GM23248 (cell line): ENCODE results near the gene FAM204A. TPM values are rescaled to one million over a fixed set of nuclear protein-coding genes. Genes with fewer than 3 reads are reported as not detected.

Source experiments
- DNase-seq: peaks from one replicate; pipeline ENCODE4 v3.0.0-alpha.2; 2015
- H2AFZ ChIP-seq: fragments of 200-600 bp; sonication (generic); 2 replicates; pipeline ENCODE4 v1.6.1; 2016; ENCODE audit warnings: antibody characterized with exemption
- H3F3A ChIP-seq: fragments of 200-600 bp; sonication (generic); 2 replicates; pipeline ENCODE4 v1.6.1; 2016; ENCODE audit warnings: mild to moderate bottlenecking, antibody characterized with exemption, mixed run types; ENCODE audit not compliant: insufficient read depth
- H3K27ac ChIP-seq: fragments of 200-600 bp; sonication (generic); 2 replicates; pipeline ENCODE4 v1.5.1; 2016; ENCODE audit warnings: mild to moderate bottlenecking
- H3K27me3 ChIP-seq: fragments of 200-600 bp; sonication (generic); replicated peaks from 2 replicates; pipeline ENCODE4 v1.6.1; 2016; ENCODE audit warnings: mild to moderate bottlenecking; ENCODE audit not compliant: insufficient read depth
- H3K36me3 ChIP-seq: fragments of 200-600 bp; sonication (generic); 2 replicates; pipeline ENCODE4 v1.6.1; 2016; ENCODE audit warnings: low read depth, mild to moderate bottlenecking
- H3K4me1 ChIP-seq: fragments of 200-600 bp; sonication (generic); 2 replicates; pipeline ENCODE4 v1.6.1; 2016; ENCODE audit warnings: mild to moderate bottlenecking; ENCODE audit not compliant: insufficient read depth
- H3K4me2 ChIP-seq: fragments of 200-600 bp; sonication (generic); one replicate; pipeline ENCODE4 v1.6.1; 2016; ENCODE audit warnings: mild to moderate bottlenecking; ENCODE audit not compliant: unreplicated experiment
- H3K4me3 ChIP-seq: fragments of 200-600 bp; sonication (generic); 2 replicates; pipeline ENCODE4 v1.5.1; 2016; ENCODE audit warnings: mild to moderate bottlenecking
- H3K79me2 ChIP-seq: fragments of 200-600 bp; sonication (generic); 2 replicates; pipeline ENCODE4 v1.6.1; 2016; ENCODE audit warnings: mild to moderate bottlenecking; ENCODE audit not compliant: insufficient read depth
- H3K9ac ChIP-seq: fragments of 200-600 bp; sonication (generic); 2 replicates; pipeline ENCODE4 v1.6.1; 2016; ENCODE audit warnings: mild to moderate bottlenecking
- H3K9me2 ChIP-seq: fragments of 200-600 bp; sonication (generic); 2 replicates; pipeline ENCODE4 v1.6.1; 2016; ENCODE audit warnings: mixed run types, mild to moderate bottlenecking, moderate library complexity; ENCODE audit not compliant: insufficient read depth
- H3K9me3 ChIP-seq: fragments of 200-600 bp; sonication (generic); one replicate; pipeline ENCODE4 v1.6.1; 2017; ENCODE audit warnings: low read depth
- H4K20me1 ChIP-seq: fragments of 200-600 bp; sonication (generic); 2 replicates; pipeline ENCODE4 v1.6.0; 2016; ENCODE audit not compliant: insufficient read depth
- EZH2 ChIP-seq: fragments of 200-600 bp; sonication (generic); IDR thresholded peaks from 2 replicates; pipeline ENCODE4 v1.6.1; 2018; ENCODE audit warnings: antibody characterized with exemption, mild to moderate bottlenecking; ENCODE audit not compliant: insufficient read depth, poor library complexity, severe bottlenecking
- EZH2phosphoT487 ChIP-seq: fragments of 200-600 bp; sonication (generic); IDR thresholded peaks from 2 replicates; pipeline ENCODE4 v1.6.1; 2018; ENCODE audit warnings: antibody characterized with exemption, moderate library complexity, mild to moderate bottlenecking, low read depth; ENCODE audit not compliant: insufficient read depth
- WGBS, 2 experiments: methylation state at CpG; one replicate each; pipeline ENCODE4 v1.1.6; 2015 to 2017; ENCODE audit warnings: low lambda C conversion rate in 2 of 2, low coverage in 1 of 2; ENCODE audit errors: missing lambda C conversion rate in 2 of 2; 5-methylcytosine and 5-hydroxymethylcytosine counted together
- in situ Hi-C: fragments of 300-500 bp; cut with MboI; formaldehyde crosslinking; loops from 2 replicates; pipeline ENCODE4 v1.15.0; 2020
- polyA plus RNA-seq: library from polyadenylated mRNA; unstranded; fragments of >200 nt; fragmentation: Nextera tagmentation; extraction: Ambion mirVana; gene quantifications from 2 replicates; pipeline ENCODE4 v1.2.1, GENCODE V29; 2016
- total RNA-seq: library from RNA; depleted of rRNA; stranded (reverse); fragments of >200 nt; shearing (Covaris generic); gene quantifications from 2 replicates; pipeline ENCODE4 v1.2.3, GENCODE V29; 2014

Gene FAM204A
- total and polyA plus RNA-seq, 2 experiments from 2014 or later = 71.8 to 87.2 TPM

DNA sequence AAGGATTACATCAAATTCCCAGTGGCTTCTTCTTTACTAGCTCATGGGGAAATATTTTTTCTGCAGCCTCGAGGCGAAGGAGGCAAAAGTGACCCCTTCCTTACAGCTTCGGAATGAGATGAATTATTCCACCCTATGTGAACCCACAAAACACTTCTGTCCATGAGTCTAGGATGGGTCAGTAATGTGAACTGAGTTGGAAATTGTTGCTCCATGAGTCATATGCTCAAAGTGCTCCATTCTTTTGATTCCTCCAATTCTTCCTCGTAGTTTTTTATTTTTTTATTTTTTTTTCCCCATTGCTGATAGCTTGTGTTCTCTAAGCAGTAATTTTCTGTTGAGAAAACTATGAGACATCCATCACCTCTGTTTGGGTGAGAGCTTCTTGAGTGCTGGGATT, 31.7 kb upstream of the FAM204A start:
- no peak overlapping the region for H3K9ac ChIP-seq
- H4K20me1 ChIP-seq = no peaks in the 10 kb centered on the region
- peak overlapping the region; percentile 26; the same call in 1 of the 2 replicates for H3K4me3 ChIP-seq
- no peaks in the 10 kb centered on the region for H3K79me2 ChIP-seq
- peaks cover 15% of the 10 kb centered on the region for H3F3A ChIP-seq
- H2AFZ ChIP-seq = no peak overlapping the region
- H3K27ac ChIP-seq = peak overlapping the region; percentile 5; the same call in 1 of the 2 replicates
- peak overlapping the region; percentile 57 for H3K4me2 ChIP-seq
- TF ChIP-seq EZH2phosphoT487 (no peak), EZH2 (no peak)
- H3K4me1 ChIP-seq = peaks cover 20% of the 10 kb centered on the region
- peak; percentile 78 for DNase-seq
- no peaks in the 10 kb centered on the region for H3K9me3 ChIP-seq
- no peaks in the 10 kb centered on the region for H3K9me2 ChIP-seq
- H3K36me3 ChIP-seq = no peaks in the 10 kb centered on the region
- H3K27me3 ChIP-seq = 0 out of 2 replicates have a peak, but pooled peaks cover 4% of the 10 kb centered on the region
- in situ Hi-C loops = no loop called here
- 8 to 11% methylated on average over 4 of the region's 4 CpGs for WGBS, 2 experiments

DNA sequence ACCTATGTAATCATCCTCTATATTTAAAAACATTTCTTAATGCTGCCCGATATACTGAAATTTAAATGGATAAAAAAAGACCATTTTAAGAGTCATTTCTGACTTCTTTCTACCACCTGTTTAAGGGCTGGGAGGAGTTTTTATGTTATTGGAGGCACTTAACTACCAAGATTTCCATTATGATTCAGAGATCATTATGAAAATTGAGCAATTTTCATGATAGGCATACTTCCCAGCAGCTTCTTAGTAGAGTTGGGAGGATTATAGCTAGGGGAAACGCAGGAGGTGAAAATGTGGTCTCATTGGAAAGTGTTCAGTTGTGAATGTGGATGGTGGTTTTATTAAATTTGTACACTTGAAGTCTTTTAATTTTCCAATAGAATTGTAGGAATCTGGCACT, 28.4 kb upstream of the FAM204A start:
- TF ChIP-seq EZH2 (no peak), EZH2phosphoT487 (no peak)
- no peak for DNase-seq
- Histone ChIP-seq H3K36me3 (no peaks in the 10 kb centered on the region), H3K27ac (no peak overlapping the region), H2AFZ (no peak overlapping the region), H3K4me2 (no peak overlapping the region), H3F3A (peaks cover 15% of the 10 kb centered on the region), H3K4me3 (no peak overlapping the region), H3K27me3 (no peaks in the 10 kb centered on the region), H3K79me2 (no peaks in the 10 kb centered on the region), H3K9me2 (no peaks in the 10 kb centered on the region), H3K9me3 (no peaks in the 10 kb centered on the region), H3K9ac (no peak overlapping the region), H3K4me1 (peaks cover 20% of the 10 kb centered on the region), H4K20me1 (no peaks in the 10 kb centered on the region)
- in situ Hi-C loops = no loop called here
- WGBS, 2 experiments = 92 to 98% methylated on average over 2 of the region's 2 CpGs

DNA sequence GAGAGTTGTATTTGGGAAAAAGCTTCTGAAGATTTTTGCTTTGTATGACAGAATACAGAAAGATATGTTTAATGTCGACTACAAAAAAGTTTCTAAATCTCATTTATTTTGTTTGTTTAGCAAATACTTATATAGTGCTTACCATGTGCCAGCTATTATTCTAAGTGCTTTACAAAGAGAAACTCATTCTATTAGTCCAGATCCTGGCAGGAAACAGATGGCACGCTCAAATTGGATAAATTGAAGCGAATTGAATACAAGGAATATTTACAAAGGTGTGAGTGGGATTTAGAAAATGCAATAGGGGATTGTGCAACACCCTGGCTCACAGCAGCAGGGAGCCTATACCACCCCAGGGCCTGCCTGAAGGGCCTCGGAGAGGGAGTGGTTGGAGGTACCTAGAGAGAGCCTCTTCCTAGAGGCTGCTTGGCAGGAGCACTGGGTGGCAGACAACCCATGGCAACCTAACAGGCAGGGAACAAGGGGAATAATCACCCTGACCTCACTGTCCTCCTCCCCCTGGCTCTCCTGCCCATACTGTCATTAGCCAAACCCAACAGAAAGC, 27.6 kb upstream of the FAM204A start:
- H3K4me1 ChIP-seq = peaks cover 16% of the 10 kb centered on the region
- H3K9me3 ChIP-seq = no peaks in the 10 kb centered on the region
- TF ChIP-seq EZH2phosphoT487 (no peak), EZH2 (no peak)
- H3K4me2 ChIP-seq = no peak overlapping the region
- H3K27me3 ChIP-seq = no peaks in the 10 kb centered on the region
- H2AFZ ChIP-seq = no peak overlapping the region
- H3F3A ChIP-seq = peaks cover 14% of the 10 kb centered on the region
- no peaks in the 10 kb centered on the region for H3K79me2 ChIP-seq
- H3K36me3 ChIP-seq = no peaks in the 10 kb centered on the region
- in situ Hi-C loops = no loop called here
- H3K9me2 ChIP-seq = no peaks in the 10 kb centered on the region
- WGBS, 2 experiments = 61% methylated on average over 4 of the region's 4 CpGs
- no peak overlapping the region for H3K4me3 ChIP-seq
- no peak overlapping the region for H3K9ac ChIP-seq
- DNase-seq = no peak
- no peak overlapping the region for H3K27ac ChIP-seq
- H4K20me1 ChIP-seq = no peaks in the 10 kb centered on the region

DNA sequence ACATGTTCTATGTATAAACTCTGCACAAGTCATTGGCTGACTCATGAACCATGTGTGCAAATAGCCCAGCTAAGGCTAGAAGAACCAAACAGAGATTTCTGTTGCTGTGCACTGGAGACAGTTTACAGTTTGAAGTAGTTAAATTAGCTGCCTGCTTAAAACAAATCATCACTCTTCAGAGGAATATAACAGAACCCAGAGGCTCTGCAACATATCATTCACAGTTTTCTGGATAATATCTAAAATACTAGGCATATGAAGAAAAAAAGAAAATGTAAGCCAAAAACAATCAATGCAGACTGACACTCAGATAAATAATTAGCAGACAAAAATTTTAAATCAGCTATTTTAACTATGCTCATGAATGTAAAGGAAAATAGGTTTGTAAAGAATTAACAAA, 23.6 kb upstream of the FAM204A start:
- Histone ChIP-seq H3K36me3 (no peaks in the 10 kb centered on the region), H3K9me3 (no peaks in the 10 kb centered on the region), H3K79me2 (no peaks in the 10 kb centered on the region), H3K9me2 (no peaks in the 10 kb centered on the region), H3K4me2 (no peak overlapping the region), H3K4me1 (no peaks in the 10 kb centered on the region), H3K4me3 (no peak overlapping the region), H3K27me3 (0 out of 2 replicates have a peak, but pooled peaks cover 6% of the 10 kb centered on the region), H4K20me1 (no peaks in the 10 kb centered on the region), H3K27ac (no peak overlapping the region), H2AFZ (no peak overlapping the region), H3K9ac (no peak overlapping the region), H3F3A (no peaks in the 10 kb centered on the region)
- in situ Hi-C loops = no loop called here
- no peak for DNase-seq
- TF ChIP-seq EZH2 (no peak), EZH2phosphoT487 (no peak)

DNA sequence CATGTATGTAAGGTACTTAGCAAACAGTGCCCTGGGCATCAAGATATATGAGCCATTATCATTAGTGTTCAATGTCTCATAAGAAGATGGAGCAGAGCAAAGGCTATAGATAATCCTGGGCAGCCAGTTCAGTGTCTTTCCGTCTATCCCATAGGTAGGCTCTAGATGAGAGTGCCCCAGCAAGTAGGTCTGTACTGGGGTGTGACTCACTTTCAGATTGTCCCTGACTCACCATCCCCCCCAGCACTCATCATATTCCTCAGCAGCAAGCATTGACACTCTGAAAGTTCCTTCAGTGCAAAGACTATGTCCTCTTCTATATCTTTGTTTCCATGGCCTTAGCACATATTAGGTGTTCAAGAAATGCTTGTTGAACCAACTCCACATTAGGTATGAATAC, 20.0 kb upstream of the FAM204A start:
- TF ChIP-seq EZH2 (no peak), EZH2phosphoT487 (no peak)
- Histone ChIP-seq H3K4me1 (no peaks in the 10 kb centered on the region), H3K79me2 (no peaks in the 10 kb centered on the region), H2AFZ (no peak overlapping the region), H4K20me1 (no peaks in the 10 kb centered on the region), H3K4me3 (no peak overlapping the region), H3K9ac (no peak overlapping the region), H3K27me3 (0 out of 2 replicates have a peak, but pooled peaks cover 7% of the 10 kb centered on the region), H3K9me3 (no peaks in the 10 kb centered on the region), H3K4me2 (no peak overlapping the region), H3K36me3 (no peaks in the 10 kb centered on the region), H3F3A (no peaks in the 10 kb centered on the region), H3K27ac (no peak overlapping the region), H3K9me2 (no peaks in the 10 kb centered on the region)
- no peak for DNase-seq
- in situ Hi-C loops = no loop called here
- 95 to 100% methylated on average over 1 of the region's 1 CpG for WGBS, 2 experiments
